Stimulated activated effector memory CD8-positive, alpha-beta T cell treated with anti-CD3 and anti-CD28 coated beads, Interleukin-12 subunit alpha, Interleukin-12 subunit beta, amount 100 ng/mL, for 72 hours (primary cell): ENCODE data around the gene CLUH.

Experiments used
- ATAC-seq: fragments of 150-1000 bp; cut with Tn5 transposase; 2 replicates; pipeline ENCODE4 v1.10.0; 2021
- DNase-seq, 2 donors: peaks; one replicate each; pipeline ENCODE4 v3.0.0; 2021 to 2022; ENCODE audit warnings: low spot score in 2 of 2
- H3K27ac Mint-ChIP-seq: one replicate; pipeline ENCODE4 v1.8.0; 2022; ENCODE audit warnings: mild to moderate bottlenecking, mixed read lengths
- H3K36me3 Mint-ChIP-seq: one replicate; pipeline ENCODE4 v1.8.0; 2022; ENCODE audit warnings: mild to moderate bottlenecking, mixed read lengths
- H3K4me1 Mint-ChIP-seq: one replicate; pipeline ENCODE4 v1.8.0; 2022; ENCODE audit warnings: mixed read lengths
- H3K4me3 Mint-ChIP-seq: one replicate; pipeline ENCODE4 v1.8.0; 2022; ENCODE audit warnings: mild to moderate bottlenecking, mixed read lengths
- H3K9me3 Mint-ChIP-seq: one replicate; pipeline ENCODE4 v1.8.0; 2022; ENCODE audit warnings: mixed read lengths

Gene CLUH

DNA sequence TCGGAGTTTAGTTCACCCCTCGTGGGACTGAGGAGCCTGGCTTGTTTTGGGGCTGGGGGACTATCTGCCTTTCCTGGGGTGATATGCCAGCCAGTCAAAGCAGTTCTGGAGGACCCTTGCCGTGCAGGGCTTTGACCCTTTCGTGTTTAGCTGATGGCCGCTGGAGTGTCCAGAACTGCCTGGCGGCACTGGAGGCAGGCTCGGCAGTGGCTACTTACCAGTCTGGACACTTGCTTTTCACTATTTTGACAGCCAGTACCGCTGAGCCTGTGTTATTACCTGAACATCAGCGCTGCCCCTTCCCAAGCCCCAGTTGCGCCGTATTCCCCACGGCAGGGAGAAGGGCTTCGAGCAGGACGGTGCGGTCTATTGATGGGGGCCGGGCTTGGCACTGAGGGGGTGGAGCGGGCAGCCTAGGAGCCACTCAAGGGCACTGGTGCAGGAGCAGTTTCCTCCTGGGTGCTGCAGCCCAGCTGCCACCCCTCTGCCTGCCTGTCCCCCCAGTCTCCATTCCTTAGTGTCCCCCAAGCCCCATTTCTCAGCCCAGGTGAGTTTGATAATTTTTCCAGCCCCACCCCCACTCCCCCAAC is 19.3 kb upstream of the CLUH start:
- DNase-seq, result no peak
- H3K9me3 Mint-ChIP-seq, result no peaks in the 10 kb centered on the region
- H3K36me3 Mint-ChIP-seq, result no peaks in the 10 kb centered on the region
- H3K4me1 Mint-ChIP-seq, result peaks cover under 1% of the 10 kb centered on the region
- H3K4me3 Mint-ChIP-seq, result no peak overlapping the region
- no peak for ATAC-seq
- H3K27ac Mint-ChIP-seq, result no peak overlapping the region

DNA sequence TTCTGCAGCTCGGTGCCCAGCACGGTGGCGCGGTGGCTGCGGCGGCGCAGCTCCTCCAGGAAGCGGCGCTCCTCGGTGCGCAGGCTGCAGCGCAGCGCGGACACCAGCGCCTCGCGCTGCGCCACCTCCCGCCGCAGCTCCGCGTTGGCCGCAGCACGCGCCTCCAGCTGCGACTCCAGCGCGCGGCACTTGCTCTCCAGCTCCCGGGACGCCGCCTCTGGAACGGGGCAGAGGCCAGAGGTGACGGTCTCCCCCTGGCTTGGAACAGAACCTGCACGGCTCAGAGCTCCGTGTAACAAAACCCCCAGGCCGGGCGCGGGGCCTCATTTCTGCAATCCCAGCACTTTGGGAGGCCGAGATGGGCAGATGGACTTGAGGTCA is 13.2 kb upstream of the CLUH start:
- DNase-seq (no peak), ATAC-seq (peak; percentile 79)
- no peaks in the 10 kb centered on the region for H3K36me3 Mint-ChIP-seq

GRCh38 chr17:2723997-2724783 is 12.6 kb upstream of the CLUH start:
- no peak for DNase-seq
- ATAC-seq, result peak; percentile 55
- H3K9me3 Mint-ChIP-seq, result no peaks in the 10 kb centered on the region
- H3K27ac Mint-ChIP-seq, result no peak overlapping the region
- H3K4me1 Mint-ChIP-seq, result peaks cover 9% of the 10 kb centered on the region
- H3K4me3 Mint-ChIP-seq, result peak overlapping the region; percentile 51
- H3K36me3 Mint-ChIP-seq, result no peaks in the 10 kb centered on the region

More for the DNA sequence above, 13.2 kb upstream of the CLUH start:
- H3K27ac Mint-ChIP-seq, result no peak overlapping the region
- no peaks in the 10 kb centered on the region for H3K9me3 Mint-ChIP-seq
- H3K4me3 Mint-ChIP-seq, result peak overlapping the region; percentile 13
- H3K4me1 Mint-ChIP-seq, result peaks cover 9% of the 10 kb centered on the region

- ATAC-seq (no peak), DNase-seq (no peak)
- Mint-ChIP-seq H3K4me1 (peaks cover 9% of the 10 kb centered on the region), H3K36me3 (no peaks in the 10 kb centered on the region), H3K4me3 (peak overlapping the region; percentile 51), H3K27ac (no peak overlapping the region), H3K9me3 (no peaks in the 10 kb centered on the region)
Observed at GRCh38 chr17:2723505-2723996, 12.0 kb upstream of the CLUH start.

GRCh38 chr17:2722611-2723010 is 11.0 kb upstream of the CLUH start:
- H3K4me3 Mint-ChIP-seq, result no peak overlapping the region
- peaks cover 9% of the 10 kb centered on the region for H3K4me1 Mint-ChIP-seq
- ATAC-seq, result no peak
- H3K27ac Mint-ChIP-seq, result no peak overlapping the region
- no peaks in the 10 kb centered on the region for H3K36me3 Mint-ChIP-seq
- no peaks in the 10 kb centered on the region for H3K9me3 Mint-ChIP-seq
- no peak for DNase-seq

DNA sequence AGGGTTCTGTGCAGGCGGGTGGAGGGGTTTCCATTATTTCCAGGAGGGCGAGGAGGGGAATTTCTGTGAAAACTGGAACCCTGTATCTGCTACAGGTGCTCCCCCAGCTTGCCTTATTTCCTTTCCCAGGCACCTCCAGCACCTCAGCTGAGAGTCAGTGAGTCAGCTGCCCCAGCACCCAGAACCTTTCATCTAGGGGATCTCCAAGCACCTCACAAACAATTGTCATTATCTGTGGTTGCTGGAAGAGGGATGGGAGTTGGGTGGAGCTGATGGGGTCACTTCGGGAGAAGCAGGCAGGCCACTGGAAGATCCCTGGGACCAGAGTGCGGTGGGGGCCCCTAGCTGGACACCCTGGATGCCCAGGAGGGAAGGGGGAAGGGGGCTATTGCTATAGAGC is 10.0 kb upstream of the CLUH start:
- Mint-ChIP-seq H3K27ac (no peak overlapping the region), H3K9me3 (no peaks in the 10 kb centered on the region), H3K36me3 (no peaks in the 10 kb centered on the region), H3K4me1 (peaks cover 9% of the 10 kb centered on the region), H3K4me3 (no peak overlapping the region)
- no peak for ATAC-seq
- DNase-seq, result no peak

DNA sequence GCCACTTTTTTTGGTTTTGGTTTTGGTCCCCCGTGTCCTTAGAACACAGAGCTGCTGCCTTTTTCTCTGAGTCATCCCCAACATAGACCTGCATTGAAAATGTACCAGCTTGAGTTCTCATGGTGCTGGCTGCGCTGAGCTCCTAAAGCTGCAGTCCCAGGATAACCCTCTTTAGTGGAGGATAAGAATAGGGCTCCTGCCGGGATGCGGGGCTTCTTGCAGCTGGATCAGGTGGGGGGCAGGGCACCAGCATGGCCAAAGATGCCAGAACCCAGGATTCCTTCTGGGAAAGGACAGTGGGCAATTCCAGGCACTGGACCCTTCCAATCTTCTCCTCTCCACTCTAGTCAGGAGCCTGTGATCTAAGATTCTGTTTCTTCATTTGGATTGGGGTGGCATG is 8.3 kb upstream of the CLUH start:
- Mint-ChIP-seq H3K4me3 (no peak overlapping the region), H3K9me3 (no peaks in the 10 kb centered on the region), H3K27ac (no peak overlapping the region), H3K36me3 (no peaks in the 10 kb centered on the region), H3K4me1 (no peaks in the 10 kb centered on the region)
- ATAC-seq, result no peak
- no peak for DNase-seq

- H3K4me1 Mint-ChIP-seq, result no peaks in the 10 kb centered on the region
- no peak overlapping the region for H3K4me3 Mint-ChIP-seq
- no peak overlapping the region for H3K27ac Mint-ChIP-seq
- H3K36me3 Mint-ChIP-seq, result no peaks in the 10 kb centered on the region
- no peaks in the 10 kb centered on the region for H3K9me3 Mint-ChIP-seq
- ATAC-seq (no peak), DNase-seq (no peak)
Observed at GRCh38 chr17:2718150-2718938, 6.8 kb upstream of the CLUH start.

GRCh38 chr17:2716649-2717048 is 5.1 kb upstream of the CLUH start:
- DNase-seq (no peak), ATAC-seq (no peak)
- H3K27ac Mint-ChIP-seq, result no peak overlapping the region
- H3K4me1 Mint-ChIP-seq, result peaks cover 9% of the 10 kb centered on the region
- H3K36me3 Mint-ChIP-seq, result peaks cover 6% of the 10 kb centered on the region
- H3K4me3 Mint-ChIP-seq, result no peak overlapping the region
- H3K9me3 Mint-ChIP-seq, result no peaks in the 10 kb centered on the region

- no peak overlapping the region for H3K27ac Mint-ChIP-seq
- peaks cover 28% of the 10 kb centered on the region for H3K4me1 Mint-ChIP-seq
- H3K36me3 Mint-ChIP-seq, result peaks cover 22% of the 10 kb centered on the region
- H3K4me3 Mint-ChIP-seq, result no peak overlapping the region
- H3K9me3 Mint-ChIP-seq, result no peaks in the 10 kb centered on the region
- DNase-seq (no peak), ATAC-seq (no peak)
Observed at GRCh38 chr17:2713881-2714280, 2.3 kb upstream of the CLUH start.

DNA sequence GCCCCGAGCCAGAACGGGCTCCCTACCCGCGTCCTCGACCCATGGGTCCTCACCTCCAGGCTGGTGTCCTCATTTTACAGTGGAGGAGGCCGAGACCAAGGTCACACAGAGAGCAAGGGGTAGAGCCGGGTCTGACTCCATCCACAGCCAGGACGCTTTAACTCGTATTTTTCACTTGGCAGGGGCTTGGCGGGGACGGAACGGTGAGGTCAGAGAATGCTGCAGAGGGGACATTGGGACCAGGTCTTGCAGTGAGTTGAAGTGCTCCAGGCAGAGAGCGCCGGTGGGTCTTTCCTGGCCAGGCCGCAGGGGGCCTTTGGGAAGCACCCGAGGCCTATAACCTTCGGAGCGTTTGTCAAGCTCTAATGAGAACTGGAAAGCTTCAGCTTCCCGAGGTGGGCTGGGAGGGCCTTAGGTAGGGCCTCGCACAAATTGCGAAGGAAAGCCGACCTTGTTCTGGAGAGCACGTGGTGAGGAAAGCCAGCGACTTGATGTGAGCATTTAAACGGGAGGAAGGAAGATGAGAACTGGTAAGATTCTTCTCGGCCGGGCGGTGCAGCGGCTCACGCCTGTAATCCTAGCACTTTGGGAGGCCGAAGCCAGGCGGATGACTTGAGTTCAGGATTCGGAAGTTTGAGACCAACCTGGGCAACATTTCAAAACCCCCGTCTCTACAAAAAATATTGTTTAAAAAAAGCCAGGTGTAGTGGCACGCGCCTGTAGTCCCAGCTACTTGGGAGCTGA is 908 bp upstream of the CLUH start:
- no peak for ATAC-seq
- H3K27ac Mint-ChIP-seq, result peak overlapping the region; percentile 93
- H3K36me3 Mint-ChIP-seq, result peaks cover 22% of the 10 kb centered on the region
- no peak for DNase-seq
- peak overlapping the region; percentile 86 for H3K4me3 Mint-ChIP-seq
- no peaks in the 10 kb centered on the region for H3K9me3 Mint-ChIP-seq
- H3K4me1 Mint-ChIP-seq, result peaks cover 38% of the 10 kb centered on the region

DNA sequence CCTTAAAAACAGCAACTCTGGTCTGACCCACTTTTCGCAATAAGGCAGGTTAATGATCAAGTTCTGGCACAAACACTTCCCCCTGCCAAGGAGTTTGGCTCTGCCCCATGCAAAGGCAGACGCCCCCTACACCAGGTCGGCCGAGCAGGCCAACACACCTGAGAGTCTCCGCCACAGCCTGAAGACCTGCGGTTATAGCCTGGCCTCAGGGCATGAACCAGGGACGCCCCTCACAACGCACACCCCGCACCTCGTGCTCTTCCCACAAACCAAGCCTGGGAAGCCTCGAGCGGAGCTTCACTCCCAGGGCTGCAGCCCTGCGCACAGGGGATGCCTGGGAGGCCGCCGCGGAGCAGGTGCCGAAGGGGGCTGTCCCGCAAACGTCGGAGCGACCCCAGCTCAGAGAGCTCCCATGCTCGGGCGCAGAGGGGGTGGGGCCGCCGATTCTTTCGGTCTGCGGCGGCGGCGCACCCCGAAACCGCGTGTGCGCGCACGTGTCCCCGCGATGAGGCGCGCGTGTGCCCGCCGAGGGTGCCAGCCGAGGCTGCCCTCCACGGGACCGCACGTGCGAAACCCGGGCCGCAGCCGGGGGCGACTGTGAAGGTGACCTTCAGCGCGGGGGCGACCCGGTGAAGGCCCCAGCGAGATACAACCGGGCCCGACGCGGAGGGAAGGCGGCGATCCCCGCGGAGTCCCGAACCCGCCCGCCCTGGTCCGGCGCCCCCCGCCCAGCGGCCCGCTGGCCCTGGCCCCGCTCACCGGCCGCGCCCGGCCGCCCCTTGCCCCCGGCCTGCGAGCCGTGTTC is 559 bp downstream of the CLUH start:
- peak; percentile 11 for ATAC-seq
- no peak for DNase-seq
- Mint-ChIP-seq H3K4me3 (peak overlapping the region; percentile 86), H3K27ac (peak overlapping the region; percentile 93), H3K9me3 (no peaks in the 10 kb centered on the region), H3K36me3 (peaks cover 22% of the 10 kb centered on the region), H3K4me1 (peaks cover 48% of the 10 kb centered on the region)

GRCh38 chr17:2710071-2710802 is 1.3 kb downstream of the CLUH start:
- DNase-seq (no peak), ATAC-seq (no peak)
- Mint-ChIP-seq H3K27ac (peak overlapping the region; percentile 93), H3K9me3 (no peaks in the 10 kb centered on the region), H3K36me3 (peaks cover 28% of the 10 kb centered on the region), H3K4me1 (peaks cover 56% of the 10 kb centered on the region), H3K4me3 (peak overlapping the region; percentile 86)

- ATAC-seq (no peak), DNase-seq (no peak)
- H3K4me1 Mint-ChIP-seq, result peaks cover 65% of the 10 kb centered on the region
- no peaks in the 10 kb centered on the region for H3K9me3 Mint-ChIP-seq
- H3K4me3 Mint-ChIP-seq, result peak overlapping the region; percentile 86
- H3K36me3 Mint-ChIP-seq, result peaks cover 36% of the 10 kb centered on the region
- H3K27ac Mint-ChIP-seq, result peak overlapping the region; percentile 93
Observed at GRCh38 chr17:2709183-2709661, 2.3 kb downstream of the CLUH start.
